Naive B cell (primary cell): ENCODE data around the gene KLF8. TPM values are rescaled to one million over a fixed set of nuclear protein-coding genes. Genes with fewer than 3 reads are reported as not detected.
"Not testable (repeated sequence)": the region's sequence is repeated elsewhere in the genome, so short reads cannot be mapped to it uniquely, and the experiment has no call there.

ENCODE experiments used
- ATAC-seq, 2 donors: fragments of 150-1000 bp; cut with Tn5 transposase; 2 replicates each; pipeline ENCODE4 v1.10.0; 2021; ENCODE audit warnings: low read depth in 2 of 2, mild to moderate bottlenecking in 2 of 2, moderate library complexity in 2 of 2
- DNase-seq: peaks from one replicate; pipeline ENCODE4 v3.0.0; 2022
- H3K27ac Mint-ChIP-seq, 6 donors: one replicate each; pipeline ENCODE4 v1.8.0; 2020 to 2022; ENCODE audit warnings: mild to moderate bottlenecking in 6 of 6, mixed read lengths in 6 of 6, moderate library complexity in 5 of 6, inconsistent platforms in 2 of 6
- H3K27me3 Mint-ChIP-seq, 3 donors: one replicate each; pipeline ENCODE4 v1.8.0; 2021 to 2022; ENCODE audit warnings: mixed read lengths in 3 of 3, mild to moderate bottlenecking in 1 of 3
- H3K36me3 Mint-ChIP-seq, 2 donors: one replicate each; pipeline ENCODE4 v1.8.0; 2020 to 2022; ENCODE audit warnings: mixed read lengths in 2 of 2, inconsistent platforms in 1 of 2, mild to moderate bottlenecking in 1 of 2
- H3K4me1 Mint-ChIP-seq, 3 donors: one replicate each; pipeline ENCODE4 v1.8.0; 2020 to 2022; ENCODE audit warnings: mixed read lengths in 3 of 3, inconsistent platforms in 1 of 3, mild to moderate bottlenecking in 1 of 3, moderate library complexity in 1 of 3
- H3K4me3 Mint-ChIP-seq, 8 donors: one replicate each; pipeline ENCODE4 v1.8.0; 2020 to 2022; ENCODE audit warnings: mild to moderate bottlenecking in 8 of 8, mixed read lengths in 8 of 8, moderate library complexity in 8 of 8, inconsistent platforms in 2 of 8
- H3K9me3 Mint-ChIP-seq, 7 donors: one replicate each; pipeline ENCODE4 v1.8.0; 2020 to 2022; ENCODE audit warnings: mixed read lengths in 7 of 7, mild to moderate bottlenecking in 5 of 7, inconsistent platforms in 2 of 7, moderate library complexity in 1 of 7
- polyA plus RNA-seq, 6 donors: library from polyadenylated mRNA; unstranded; fragments of 300-500 nt; fragmentation: Illumina TruSeq; gene quantifications; one replicate each; pipeline ENCODE4 v1.2.3, GENCODE V29; 2021; ENCODE audit warnings: low read depth in 6 of 6

The KLF8 gene
- polyA plus RNA-seq = 10 to 100 TPM in 5 of 6 donors, 1 to 10 TPM in 1; 6.8 to 20.7 (median 12.6) TPM

- Mint-ChIP-seq H3K36me3 (no peaks in the 10 kb centered on the region), H3K27me3 (no peaks in the 10 kb centered on the region), H3K9me3 (peaks cover 0 to 2% (median 0%) of the 10 kb centered on the region in 7 donors), H3K4me1 (peaks cover 32 to 41% (median 36%) of the 10 kb centered on the region in 3 donors), H3K27ac (peak within 1 kb of the TSS; percentile 88 to 94 (median 92)), H3K4me3 (peak within 1 kb of the TSS; percentile 93 to 96 (median 94))
- DNase-seq (peak; percentile 21), ATAC-seq (peak; percentile 77)
These were observed at the start of gene KLF8 for GRCh38 chrX:56232221-56233082. Gene KLF8, plus strand, starts transcription at chrX:56232356. Its CDS starts 979 bp downstream, at chrX:56233335.

- H3K27me3 Mint-ChIP-seq, H3K4me1 Mint-ChIP-seq, H3K27ac Mint-ChIP-seq, DNase-seq, H3K4me3 Mint-ChIP-seq, ATAC-seq: not testable (repeated sequence)
- H3K9me3 Mint-ChIP-seq = peaks cover 0 to 55% (median 27%) of the 10 kb centered on the region in 7 donors
- H3K36me3 Mint-ChIP-seq = peaks cover 0 to 13% of the 10 kb centered on the region in 2 donors
These were observed 25.2 kb upstream of the KLF8 start for GRCh38 chrX:56206945-56207344.

- ATAC-seq (no peak), DNase-seq (no peak)
- H3K4me1 Mint-ChIP-seq = no peaks in the 10 kb centered on the region
- H3K27me3 Mint-ChIP-seq = no peaks in the 10 kb centered on the region
- H3K36me3 Mint-ChIP-seq = no peaks in the 10 kb centered on the region
- peaks cover 0 to 20% (median 3%) of the 10 kb centered on the region in 7 donors for H3K9me3 Mint-ChIP-seq
- no peak overlapping the region for H3K27ac Mint-ChIP-seq
- no peak overlapping the region for H3K4me3 Mint-ChIP-seq
These were observed 20.5 kb upstream of the KLF8 start for GRCh38 chrX:56211701-56212100.

- DNase-seq = no peak
- H3K4me3 Mint-ChIP-seq = no peak overlapping the region
- H3K9me3 Mint-ChIP-seq = peaks cover 0 to 1% (median 0%) of the 10 kb centered on the region in 7 donors
- ATAC-seq = no peak
- no peaks in the 10 kb centered on the region for H3K27me3 Mint-ChIP-seq
- no peaks in the 10 kb centered on the region for H3K4me1 Mint-ChIP-seq
- no peaks in the 10 kb centered on the region for H3K36me3 Mint-ChIP-seq
- H3K27ac Mint-ChIP-seq = no peak overlapping the region
These were observed 15.8 kb upstream of the KLF8 start for GRCh38 chrX:56216332-56216731.

- Mint-ChIP-seq H3K27me3 (no peaks in the 10 kb centered on the region), H3K4me1 (peaks cover 0 to 2% (median 0%) of the 10 kb centered on the region in 3 donors), H3K36me3 (no peaks in the 10 kb centered on the region), H3K27ac (no peak overlapping the region), H3K4me3 (no peak overlapping the region), H3K9me3 (peaks cover 0 to 7% (median 1%) of the 10 kb centered on the region in 7 donors)
- ATAC-seq (no peak), DNase-seq (no peak)
These were observed 12.5 kb upstream of the KLF8 start for GRCh38 chrX:56219700-56220099.

GRCh38 chrX:56221101-56221500 is 11.1 kb upstream of the KLF8 start:
- Mint-ChIP-seq H3K9me3 (peaks cover 0 to 7% (median 1%) of the 10 kb centered on the region in 7 donors), H3K4me1 (peaks cover 0 to 2% (median 0%) of the 10 kb centered on the region in 3 donors), H3K4me3 (no peak overlapping the region), H3K27me3 (no peaks in the 10 kb centered on the region), H3K27ac (no peak overlapping the region), H3K36me3 (no peaks in the 10 kb centered on the region)
- no peak for DNase-seq
- ATAC-seq = no peak

GRCh38 chrX:56222473-56223000 is 9.6 kb upstream of the KLF8 start:
- no peak for DNase-seq
- Mint-ChIP-seq H3K4me3 (no peak overlapping the region), H3K9me3 (peaks cover 0 to 7% (median 1%) of the 10 kb centered on the region in 7 donors), H3K36me3 (no peaks in the 10 kb centered on the region), H3K4me1 (peaks cover 0 to 7% (median 5%) of the 10 kb centered on the region in 3 donors), H3K27me3 (no peaks in the 10 kb centered on the region), H3K27ac (no peak overlapping the region)
- ATAC-seq = no peak

- Mint-ChIP-seq H3K9me3 (peaks cover 0 to 3% (median under 1%) of the 10 kb centered on the region in 7 donors), H3K36me3 (no peaks in the 10 kb centered on the region), H3K4me3 (no peak overlapping the region), H3K27ac (peak overlapping the region in 1 of 6 donors; percentile 24), H3K4me1 (peaks cover 4 to 21% (median 11%) of the 10 kb centered on the region in 3 donors), H3K27me3 (no peaks in the 10 kb centered on the region)
- no peak for DNase-seq
- ATAC-seq = peak in 1 of 2 donors; percentile 25
These were observed 5.2 kb upstream of the KLF8 start for GRCh38 chrX:56226980-56227379.

GRCh38 chrX:56228914-56229313 is 3.2 kb upstream of the KLF8 start:
- Mint-ChIP-seq H3K9me3 (peaks cover 0 to 2% (median 0%) of the 10 kb centered on the region in 7 donors), H3K4me3 (no peak overlapping the region), H3K4me1 (peaks cover 15 to 28% (median 18%) of the 10 kb centered on the region in 3 donors), H3K27me3 (no peaks in the 10 kb centered on the region), H3K36me3 (no peaks in the 10 kb centered on the region), H3K27ac (peak overlapping the region in 2 of 6 donors; percentile 22 to 40)
- ATAC-seq (no peak), DNase-seq (no peak)

- no peaks in the 10 kb centered on the region for H3K27me3 Mint-ChIP-seq
- H3K4me1 Mint-ChIP-seq = peaks cover 32 to 44% (median 39%) of the 10 kb centered on the region in 3 donors
- DNase-seq = no peak
- no peaks in the 10 kb centered on the region for H3K36me3 Mint-ChIP-seq
- peak overlapping the region in 2 of 6 donors; percentile 48 to 92 for H3K27ac Mint-ChIP-seq
- H3K4me3 Mint-ChIP-seq = peak overlapping the region; percentile 50 to 96 (median 94)
- ATAC-seq = no peak
- peaks cover 0 to 2% (median 0%) of the 10 kb centered on the region in 7 donors for H3K9me3 Mint-ChIP-seq
These were observed 542 bp upstream of the KLF8 start for GRCh38 chrX:56231537-56232090.

GRCh38 chrX:56233100-56233499 is 944 bp downstream of the KLF8 start:
- H3K4me3 Mint-ChIP-seq = peak overlapping the region; percentile 93 to 96 (median 94)
- H3K4me1 Mint-ChIP-seq = peaks cover 32 to 36% (median 36%) of the 10 kb centered on the region in 3 donors
- DNase-seq (no peak), ATAC-seq (no peak)
- no peaks in the 10 kb centered on the region for H3K27me3 Mint-ChIP-seq
- H3K27ac Mint-ChIP-seq = peak overlapping the region; percentile 88 to 94 (median 92)
- no peaks in the 10 kb centered on the region for H3K9me3 Mint-ChIP-seq
- no peaks in the 10 kb centered on the region for H3K36me3 Mint-ChIP-seq

GRCh38 chrX:56233682-56234081 is 1.5 kb downstream of the KLF8 start:
- Mint-ChIP-seq H3K9me3 (no peaks in the 10 kb centered on the region), H3K36me3 (no peaks in the 10 kb centered on the region), H3K27me3 (no peaks in the 10 kb centered on the region), H3K4me1 (peaks cover 32 to 36% (median 34%) of the 10 kb centered on the region in 3 donors), H3K27ac (peak overlapping the region in 5 of 6 donors; percentile 88 to 93 (median 91)), H3K4me3 (peak overlapping the region; percentile 93 to 96 (median 94))
- peak; percentile 17 for DNase-seq
- ATAC-seq = peak; percentile 56 to 62

GRCh38 chrX:56248492-56248891 is 16.3 kb downstream of the KLF8 start:
- peak overlapping the region in 1 of 6 donors; percentile 12 for H3K27ac Mint-ChIP-seq
- H3K36me3 Mint-ChIP-seq = no peaks in the 10 kb centered on the region
- peaks cover 10 to 20% (median 12%) of the 10 kb centered on the region in 3 donors for H3K4me1 Mint-ChIP-seq
- no peaks in the 10 kb centered on the region for H3K27me3 Mint-ChIP-seq
- DNase-seq = peak; percentile 42
- no peaks in the 10 kb centered on the region for H3K9me3 Mint-ChIP-seq
- ATAC-seq = peak; percentile 68 to 72
- no peak overlapping the region for H3K4me3 Mint-ChIP-seq
